NB4 (cell line): Measurements from ENCODE around the gene ASIC3.

Experiments
- CTCF ChIP-seq: IDR thresholded peaks from one replicate; pipeline ENCODE4 v1.5.1; 2012; ENCODE audit warnings: low read depth, low read length
- MYC ChIP-seq: IDR thresholded peaks from 2 replicates; pipeline ENCODE4 v1.6.1; 2011; ENCODE audit warnings: low read depth, low read length

GRCh38 chr7:151033864-151034249 is 14.5 kb upstream of the ASIC3 start:
- no peak for TF ChIP-seq CTCF
- TF ChIP-seq MYC: no peak
